ENCODE measurements around the gene PCMTD2.

GRCh38 chr20:64239449-64240242 is 15.9 kb upstream of the PCMTD2 start:
- TF ChIP-seq CTCF (IDR thresholded peaks at IDR 0.05; ENCODE audit: low read depth, low read length, poor library complexity, severe bottlenecking) (no peak), EZH2phosphoT487 (IDR thresholded peaks at IDR 0.05; ENCODE audit: borderline replicate concordance, low read length) (no peak)

All from DOHH2 (cell line).